DLD1 (cell line): Measurements from ENCODE around the gene ADIPOR2.
"Not testable (repeated sequence)": the region's sequence is repeated elsewhere in the genome, so short reads cannot be mapped to it uniquely, and the experiment has no call there.

Source experiments
- in situ Hi-C: cut with HindIII; loops from 2 replicates; pipeline ENCODE4 v1.10.0; 2017; ENCODE audit warnings: low sequenced_read_pairs

ADIPOR2 gene

GRCh38 chr12:1663440-1664132, 27.3 kb upstream of the ADIPOR2 start:
- in situ Hi-C loops, result no loop called here

GRCh38 chr12:1665366-1665765, 25.5 kb upstream of the ADIPOR2 start:
- in situ Hi-C loops, result no loop called here

- in situ Hi-C loops, result no loop called here
Measured at GRCh38 chr12:1666215-1666614, 24.7 kb upstream of the ADIPOR2 start.

- in situ Hi-C loops, result no loop called here
Measured at GRCh38 chr12:1666685-1667162, 24.1 kb upstream of the ADIPOR2 start.

GRCh38 chr12:1668833-1669543, 21.9 kb upstream of the ADIPOR2 start:
- in situ Hi-C loops, result no loop called here

- in situ Hi-C loops, result no loop called here
Measured at GRCh38 chr12:1670358-1671268, 20.3 kb upstream of the ADIPOR2 start.

GRCh38 chr12:1676043-1676442, 14.8 kb upstream of the ADIPOR2 start:
- in situ Hi-C loops, result no loop called here

- in situ Hi-C loops, result no loop called here
Measured at GRCh38 chr12:1680804-1681492, 9.9 kb upstream of the ADIPOR2 start.

GRCh38 chr12:1681493-1681807, 9.4 kb upstream of the ADIPOR2 start:
- in situ Hi-C loops, result no loop called here

- in situ Hi-C loops, result no loop called here
Measured at GRCh38 chr12:1688086-1688710, 2.7 kb upstream of the ADIPOR2 start.

- in situ Hi-C loops, result no loop called here
Measured at GRCh38 chr12:1691123-1692007, 495 bp downstream of the ADIPOR2 start.

GRCh38 chr12:1692226-1692625, 1.4 kb downstream of the ADIPOR2 start:
- in situ Hi-C loops, result no loop called here

GRCh38 chr12:1692895-1693610, 2.2 kb downstream of the ADIPOR2 start:
- in situ Hi-C loops, result no loop called here

GRCh38 chr12:1695097-1695496, 4.2 kb downstream of the ADIPOR2 start:
- in situ Hi-C loops, result not testable (repeated sequence)

GRCh38 chr12:1695886-1696670, 5.2 kb downstream of the ADIPOR2 start:
- in situ Hi-C loops, result no loop called here

GRCh38 chr12:1696800-1697199, 5.9 kb downstream of the ADIPOR2 start:
- in situ Hi-C loops, result no loop called here

GRCh38 chr12:1697271-1697670, 6.4 kb downstream of the ADIPOR2 start:
- in situ Hi-C loops, result no loop called here

GRCh38 chr12:1698720-1699119, 7.8 kb downstream of the ADIPOR2 start:
- in situ Hi-C loops, result no loop called here
